Fibroblast of upper back skin (primary cell): Measurements from ENCODE around the gene PLEK.
A peak's percentile ranks its signal among the peaks of the same experiment; 100 is the strongest.
"Not testable (repeated sequence)": the region's sequence is repeated elsewhere in the genome, so short reads cannot be mapped to it uniquely, and the experiment has no call there.

Experiments
- DNase-seq: peaks from one replicate; pipeline ENCODE4 v3.0.0-alpha.2; 2013

Gene PLEK, protein sequence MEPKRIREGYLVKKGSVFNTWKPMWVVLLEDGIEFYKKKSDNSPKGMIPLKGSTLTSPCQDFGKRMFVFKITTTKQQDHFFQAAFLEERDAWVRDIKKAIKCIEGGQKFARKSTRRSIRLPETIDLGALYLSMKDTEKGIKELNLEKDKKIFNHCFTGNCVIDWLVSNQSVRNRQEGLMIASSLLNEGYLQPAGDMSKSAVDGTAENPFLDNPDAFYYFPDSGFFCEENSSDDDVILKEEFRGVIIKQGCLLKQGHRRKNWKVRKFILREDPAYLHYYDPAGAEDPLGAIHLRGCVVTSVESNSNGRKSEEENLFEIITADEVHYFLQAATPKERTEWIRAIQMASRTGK

DNA sequence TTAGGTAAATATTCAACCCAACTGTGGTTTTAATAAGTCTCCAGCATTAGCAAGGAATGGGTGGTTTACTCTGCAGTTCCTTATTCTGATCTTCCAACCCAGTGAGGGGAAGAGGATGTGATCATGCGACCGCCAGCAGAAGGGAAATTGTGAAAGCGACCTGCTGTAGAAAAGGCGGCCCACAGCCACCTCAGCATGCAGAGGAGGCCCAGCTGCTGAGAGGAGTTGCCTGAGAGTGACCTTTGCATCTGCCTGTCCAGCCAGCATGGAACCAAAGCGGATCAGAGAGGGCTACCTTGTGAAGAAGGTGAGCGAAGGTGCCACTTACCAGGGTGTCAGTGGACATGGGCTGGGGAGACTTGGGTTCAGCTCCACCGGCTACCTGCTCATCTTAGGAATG, at the start of gene PLEK:
PLEK (plus strand) TSS at position 196 of the 400 bp plus-strand sequence; CDS start at position 266, 70 bp downstream.
- DNase-seq = no peak

DNA sequence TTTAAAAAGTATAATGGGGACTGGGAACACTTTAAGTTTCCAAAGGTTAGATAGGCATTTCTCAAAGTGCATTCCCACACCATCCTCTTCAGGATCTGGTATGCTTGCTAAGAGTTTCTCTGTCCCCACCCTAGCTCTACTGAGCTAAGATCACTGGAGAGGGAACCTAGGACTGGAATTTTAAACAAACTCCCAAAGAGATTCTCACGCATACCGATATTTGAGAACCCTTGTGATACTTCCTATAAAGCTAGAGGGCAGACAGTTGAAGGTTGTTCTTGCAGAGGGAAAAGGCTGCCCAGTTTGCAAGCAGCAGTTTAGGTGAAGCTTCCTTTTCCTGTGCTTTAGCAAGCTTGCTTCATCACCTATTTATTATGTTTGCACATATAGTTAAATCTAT, 49.0 kb upstream of the PLEK start:
- no peak for DNase-seq

DNA sequence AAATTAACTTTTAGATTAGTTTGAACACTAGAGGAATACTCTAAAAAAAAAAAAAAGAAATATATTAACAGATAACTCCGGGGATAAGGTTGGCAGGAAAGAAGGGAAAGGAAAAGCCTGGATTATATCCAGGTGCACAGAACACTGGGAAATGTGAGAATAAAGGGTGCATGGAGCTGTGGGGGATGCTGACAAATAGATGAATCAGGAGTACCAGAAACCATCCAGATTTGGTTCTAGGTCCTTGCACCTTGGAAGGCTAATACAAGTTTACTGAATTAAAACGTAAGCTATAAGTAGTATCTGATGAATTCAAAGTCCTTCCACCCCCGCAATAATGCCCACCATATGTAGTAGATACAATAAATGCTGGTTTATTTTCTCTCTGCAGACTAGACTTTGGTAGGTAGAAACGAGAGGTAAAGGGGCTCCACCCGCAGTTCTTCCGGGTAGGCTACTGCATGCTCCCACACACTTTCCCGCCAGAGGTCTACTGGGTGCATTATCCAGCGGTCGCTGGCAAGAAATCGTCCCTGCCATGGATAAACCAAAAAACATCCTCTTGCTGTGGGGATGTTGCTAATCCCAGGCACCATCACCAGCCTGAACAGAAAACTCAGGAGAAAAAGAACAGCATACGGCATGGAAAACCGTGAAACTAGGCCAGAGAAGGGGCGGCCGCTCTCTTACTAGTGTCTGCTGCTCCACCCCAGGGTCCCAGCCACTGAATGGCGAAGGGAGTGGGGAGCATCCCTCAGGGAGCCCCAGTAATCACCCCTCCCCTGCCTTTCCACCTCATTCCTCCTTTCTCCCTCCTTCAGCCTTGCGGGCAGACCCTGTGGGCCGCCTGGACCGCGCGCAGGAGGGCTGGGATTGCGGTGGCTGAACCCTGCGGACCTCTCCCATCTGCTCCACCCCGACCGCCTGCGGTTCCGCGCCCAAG, 46.8 kb upstream of the PLEK start:
- DNase-seq = no peak

DNA sequence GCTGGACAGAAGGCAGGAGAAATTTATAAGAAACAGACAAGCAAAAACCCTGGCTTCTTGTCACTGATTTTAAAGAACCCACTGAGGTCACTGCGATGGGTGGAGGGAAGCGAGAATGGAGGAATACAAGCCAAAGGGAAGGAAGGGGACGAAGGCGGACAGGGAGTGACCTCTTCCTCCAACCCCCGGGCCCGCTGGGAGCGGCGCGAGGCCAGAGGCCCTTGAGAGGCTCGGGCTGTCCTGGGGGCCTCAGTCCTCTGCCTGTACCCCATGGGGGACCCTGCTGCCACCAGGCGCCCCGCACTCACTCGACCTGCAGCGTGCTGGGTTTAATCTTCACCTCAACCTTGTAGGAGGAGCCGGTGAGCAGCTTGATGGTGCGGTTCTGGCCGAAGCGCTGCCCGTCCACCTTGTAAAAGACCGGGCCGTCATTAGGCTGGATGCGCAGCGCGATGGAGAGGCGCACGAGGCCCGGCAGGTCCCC, 46.1 kb upstream of the PLEK start:
- DNase-seq = no peak

DNA sequence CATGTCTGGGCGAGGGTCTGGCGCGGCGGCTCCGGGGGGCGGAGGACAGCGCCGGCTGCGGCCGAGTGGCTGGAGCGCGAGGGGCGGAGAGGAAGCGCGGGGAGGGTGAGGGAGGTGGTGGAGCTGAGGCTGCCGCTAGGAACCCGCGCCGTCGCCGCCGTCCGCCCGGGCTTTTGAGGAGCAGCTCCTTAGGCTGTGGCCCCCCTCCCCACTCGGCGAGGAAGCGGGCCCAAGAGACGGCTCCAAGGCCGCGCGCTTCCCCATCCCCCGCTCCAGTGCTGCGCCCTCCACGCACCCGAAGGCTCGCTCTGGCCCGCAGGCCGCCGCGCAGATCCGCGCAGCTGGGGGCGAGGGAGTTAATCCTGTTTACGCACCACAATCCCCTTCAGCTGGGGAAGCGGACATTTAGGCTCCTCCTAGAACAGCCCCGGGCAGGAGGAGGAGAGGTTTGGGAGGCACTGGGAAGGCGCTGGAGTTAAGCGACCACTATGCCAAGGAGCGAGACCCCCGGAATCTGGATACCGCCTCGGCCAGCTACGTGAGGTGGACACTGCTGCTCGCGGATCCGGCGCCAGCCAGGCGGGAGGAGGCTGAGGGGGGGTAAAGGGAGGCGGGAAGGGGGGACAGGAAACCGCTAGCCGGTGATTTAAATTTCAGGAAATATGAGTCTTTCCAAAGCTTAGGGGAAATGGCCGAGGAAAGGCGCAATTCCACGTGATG, 45.5 kb upstream of the PLEK start, which contains the start of gene CNRIP1:
CNRIP1 (minus strand) TSS at position 552 of the 720 bp plus-strand sequence; CDS start at position 3, 549 bp downstream.
- DNase-seq = peak; percentile 79

DNA sequence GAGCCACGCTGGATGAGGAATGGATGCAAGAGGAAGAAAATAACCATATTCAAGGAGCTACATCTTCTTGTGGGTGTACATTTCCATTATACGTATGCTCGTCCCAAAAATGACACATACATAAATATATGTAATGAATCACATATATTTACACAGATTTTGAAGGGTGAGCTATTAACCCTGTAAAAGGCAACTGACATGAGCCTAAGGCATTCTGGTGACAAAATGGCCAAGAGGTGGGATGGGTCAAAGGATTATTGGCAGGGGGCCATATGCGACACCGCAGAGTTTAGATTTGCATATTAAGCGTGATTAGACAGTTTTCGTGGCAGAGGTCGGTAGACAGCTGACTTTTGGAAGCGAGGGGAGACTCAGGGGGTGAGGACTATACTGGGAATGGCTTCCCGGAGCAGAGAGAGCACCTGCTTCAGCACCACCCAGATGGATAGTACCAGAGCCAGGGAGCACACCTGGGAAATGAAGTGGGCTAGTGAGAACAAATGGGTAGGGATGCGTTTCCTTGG, 44.9 kb upstream of the PLEK start:
- no peak for DNase-seq

DNA sequence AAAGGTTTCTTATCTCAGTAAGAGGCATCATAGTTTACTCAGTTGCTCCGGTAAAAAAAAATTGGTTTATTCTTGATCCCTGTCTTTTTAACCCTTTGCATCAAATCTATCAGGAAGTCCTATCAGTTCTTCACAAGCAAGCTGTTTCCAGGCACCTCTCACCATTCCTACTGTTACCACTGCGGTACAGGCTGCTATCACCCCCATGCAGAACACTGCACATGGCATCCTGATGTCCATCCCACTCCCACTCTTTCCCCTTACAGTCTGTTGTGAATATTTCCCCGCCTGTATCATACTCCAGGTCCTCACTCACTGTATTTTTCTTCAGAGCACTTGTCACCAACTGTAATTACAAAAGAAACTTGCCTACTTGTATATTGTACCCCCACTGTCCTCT, 40.0 kb upstream of the PLEK start:
- no peak for DNase-seq

DNA sequence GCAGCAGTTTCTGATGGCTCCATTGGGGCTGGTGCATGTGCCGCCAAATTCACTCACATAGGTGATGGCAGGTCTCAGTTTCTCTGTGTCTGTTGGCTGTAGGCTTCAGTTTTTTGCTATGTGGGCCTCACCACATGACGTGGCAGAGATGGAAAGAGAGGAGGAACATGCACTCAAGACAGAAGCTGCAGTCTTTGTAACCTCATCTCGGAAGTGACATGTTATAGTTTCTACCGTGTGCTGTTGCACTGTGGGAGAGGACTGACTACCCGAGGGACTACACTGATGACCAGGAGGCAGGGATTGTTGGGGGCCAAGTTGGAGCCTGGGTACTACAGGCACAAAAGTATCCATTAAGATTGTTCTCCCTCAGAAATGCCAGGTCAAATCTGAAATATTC, 36.2 kb upstream of the PLEK start:
- DNase-seq = no peak

DNA sequence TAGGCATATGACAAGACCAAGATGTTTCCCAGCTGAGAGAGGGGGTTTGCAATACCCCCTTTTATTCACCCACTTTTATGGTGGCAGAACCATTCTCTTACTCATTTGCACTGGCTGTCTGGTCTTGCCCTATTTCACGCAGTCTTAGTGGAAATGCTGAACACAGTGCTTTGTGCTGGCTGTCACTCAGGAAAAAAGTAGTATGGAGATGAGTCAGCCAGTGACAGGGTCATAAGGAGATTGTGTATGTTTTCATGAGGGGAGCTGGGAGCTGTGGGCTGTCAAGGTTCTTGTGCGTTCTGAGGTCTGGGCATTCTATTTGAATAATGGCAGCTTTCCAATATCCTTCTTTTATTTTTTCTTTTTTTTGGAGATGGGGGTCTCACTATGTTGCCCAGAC, 34.4 kb upstream of the PLEK start:
- peak; percentile 24 for DNase-seq

DNA sequence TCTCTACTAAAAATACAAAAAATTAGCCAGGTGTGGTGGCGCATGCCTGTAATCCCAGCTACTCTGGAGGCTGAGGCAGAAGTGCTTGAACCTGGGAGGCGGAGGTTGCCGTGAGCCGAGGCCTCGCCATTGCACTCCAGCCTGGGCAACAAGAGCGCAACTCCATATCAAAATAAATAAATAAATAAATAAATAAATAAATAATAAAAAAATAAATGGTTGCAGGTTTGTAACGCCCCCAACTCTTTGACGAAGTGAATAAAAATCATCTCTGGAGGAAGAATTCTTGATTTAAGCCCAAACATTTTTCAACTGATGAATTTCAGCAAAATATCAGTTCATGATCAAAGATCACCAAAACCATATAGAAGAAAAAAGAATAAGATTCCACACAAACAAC, 32.1 kb upstream of the PLEK start:
- DNase-seq = no peak

DNA sequence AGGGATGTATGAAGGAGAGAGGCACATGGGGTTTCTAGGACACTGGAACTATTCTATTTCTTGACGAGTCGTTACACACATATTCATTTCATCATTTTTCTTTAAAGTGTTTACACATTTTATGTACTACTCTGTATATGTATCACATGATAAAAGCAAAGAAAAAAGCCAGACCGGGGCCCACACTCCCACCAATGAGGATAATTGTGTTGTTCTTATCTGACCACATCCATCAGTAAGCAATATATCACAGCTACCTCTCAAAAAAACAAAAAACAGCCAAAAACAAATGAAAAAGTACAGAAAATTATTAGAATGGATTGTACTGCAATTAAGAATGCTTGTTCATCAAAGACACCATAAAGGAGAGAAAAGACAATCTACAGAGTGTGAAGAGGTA, 31.2 kb upstream of the PLEK start:
- DNase-seq = no peak

DNA sequence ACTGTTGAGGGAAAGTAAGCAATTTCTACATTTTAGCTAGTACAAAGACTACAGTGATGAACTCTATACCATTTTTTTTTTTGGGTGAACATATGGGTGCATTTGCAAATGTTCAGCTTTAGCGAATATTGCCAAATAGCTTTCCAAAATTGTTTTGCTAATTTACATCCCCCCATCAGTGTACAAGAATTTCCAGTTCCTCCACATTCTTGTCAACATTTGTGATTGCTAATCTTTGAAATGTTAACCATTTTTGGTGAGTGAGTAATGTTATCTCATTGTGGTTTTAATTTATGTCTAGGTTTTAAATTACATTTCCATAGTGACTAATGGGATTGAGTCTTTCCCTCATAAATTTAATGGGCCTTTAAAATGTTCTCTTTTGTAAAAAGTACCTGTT, 28.9 kb upstream of the PLEK start:
- peak; percentile 78 for DNase-seq

DNA sequence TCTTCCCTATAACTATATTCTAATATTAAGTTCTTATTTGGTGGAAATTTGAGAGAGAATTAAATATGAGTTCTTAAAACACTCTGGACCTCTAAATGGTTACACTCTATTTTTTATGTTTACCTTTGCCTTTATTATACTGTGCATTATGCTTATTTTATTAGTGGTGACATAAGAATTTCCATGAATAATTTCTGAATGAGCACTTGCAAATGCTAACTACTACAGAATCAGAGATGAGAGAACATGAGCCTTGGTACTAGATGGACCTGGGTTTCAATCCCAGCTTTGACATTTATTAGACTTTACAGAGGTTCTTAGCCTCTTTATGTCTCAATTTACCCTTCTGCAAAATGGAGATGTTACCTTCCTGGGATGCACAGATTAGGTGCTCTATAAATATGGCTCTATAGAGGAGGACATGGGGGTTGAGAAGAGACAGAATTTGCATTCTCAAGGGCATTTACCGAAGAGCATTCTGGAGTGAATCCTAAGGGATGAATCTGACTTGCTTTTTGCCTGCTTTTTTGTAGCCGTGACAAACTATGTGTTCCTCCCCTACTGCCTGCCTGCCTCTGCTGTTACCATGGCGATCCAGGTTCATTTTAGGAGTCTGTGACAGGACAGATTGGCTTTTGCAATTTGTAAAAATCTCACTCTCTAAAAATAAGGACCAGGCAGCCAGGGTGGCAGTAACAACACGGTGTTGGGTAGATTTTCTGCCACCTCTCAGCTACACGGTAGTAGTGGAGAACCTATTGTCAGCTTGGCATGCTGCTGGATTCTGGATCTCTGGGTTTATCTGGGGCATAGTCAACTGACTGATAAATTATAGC, 24.6 kb upstream of the PLEK start:
- DNase-seq = no peak

DNA sequence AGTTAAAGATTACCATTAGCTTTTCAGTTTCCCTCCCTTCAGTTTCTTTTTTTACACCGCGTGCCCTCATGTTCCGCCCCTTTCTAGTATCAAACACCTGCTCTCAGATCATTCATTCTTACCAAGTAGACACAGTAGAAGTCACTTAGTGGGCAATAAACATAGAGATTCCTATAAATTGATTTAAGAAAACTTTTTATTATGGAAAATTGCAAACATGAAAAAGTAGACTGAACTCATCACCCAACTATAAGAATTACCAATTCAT, 24.1 kb upstream of the PLEK start:
- DNase-seq = no peak

DNA sequence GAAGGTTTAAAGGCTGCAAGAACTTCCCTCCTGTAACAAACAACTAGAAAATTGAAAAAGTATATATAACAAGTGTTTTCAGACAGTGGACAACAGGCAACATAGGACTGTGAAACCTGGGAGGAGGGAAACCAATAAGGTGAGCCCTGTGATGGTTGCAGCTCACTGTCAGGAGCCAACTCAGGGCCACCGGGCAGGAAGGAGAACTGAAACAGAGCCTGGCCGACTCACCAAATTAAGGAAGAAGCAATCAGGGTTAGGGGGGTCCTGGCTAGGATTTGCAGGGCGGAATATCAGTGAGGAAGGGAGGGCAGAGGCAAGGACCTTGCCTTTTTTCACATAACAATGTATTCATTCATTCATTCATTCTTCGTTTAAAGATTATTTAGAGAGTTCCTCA, 23.5 kb upstream of the PLEK start:
- no peak for DNase-seq

DNA sequence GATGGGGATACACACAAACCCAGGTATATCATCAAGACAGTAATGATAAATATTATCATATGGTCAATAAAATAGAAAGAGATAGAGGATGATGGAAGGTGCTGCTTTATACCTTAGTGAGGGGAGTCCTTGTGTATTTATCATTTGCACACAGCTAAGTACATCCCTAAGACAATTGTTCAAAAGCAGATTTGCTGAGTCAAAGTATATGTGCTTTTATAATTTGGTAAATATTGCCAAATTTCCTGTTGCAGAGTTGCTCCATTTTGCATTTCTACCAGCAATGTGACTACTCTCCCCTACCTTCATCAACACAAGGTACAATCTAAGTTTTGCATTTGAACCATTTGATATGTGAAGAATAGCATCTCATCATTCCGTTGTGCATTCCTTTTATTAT, 22.6 kb upstream of the PLEK start:
- DNase-seq = no peak

DNA sequence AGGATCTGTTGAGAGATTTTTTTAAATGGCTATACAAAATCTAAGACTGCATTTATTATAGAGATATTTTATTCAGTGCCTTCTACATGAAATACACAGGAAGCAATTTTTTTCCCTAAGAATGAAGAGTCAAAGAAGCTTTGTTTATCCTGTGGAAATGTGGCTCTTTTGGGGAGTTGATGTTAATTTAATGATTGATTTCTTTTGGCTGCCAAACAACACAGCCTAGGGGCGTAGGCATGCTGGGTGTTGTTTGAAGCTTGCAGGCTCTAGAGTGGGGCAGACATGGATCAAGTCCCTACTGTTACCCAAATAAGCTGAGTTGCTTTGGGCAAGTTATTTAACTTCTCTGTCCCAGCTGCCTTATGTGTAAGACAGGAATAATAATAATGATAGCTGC, 21.1 kb upstream of the PLEK start:
- no peak for DNase-seq

DNA sequence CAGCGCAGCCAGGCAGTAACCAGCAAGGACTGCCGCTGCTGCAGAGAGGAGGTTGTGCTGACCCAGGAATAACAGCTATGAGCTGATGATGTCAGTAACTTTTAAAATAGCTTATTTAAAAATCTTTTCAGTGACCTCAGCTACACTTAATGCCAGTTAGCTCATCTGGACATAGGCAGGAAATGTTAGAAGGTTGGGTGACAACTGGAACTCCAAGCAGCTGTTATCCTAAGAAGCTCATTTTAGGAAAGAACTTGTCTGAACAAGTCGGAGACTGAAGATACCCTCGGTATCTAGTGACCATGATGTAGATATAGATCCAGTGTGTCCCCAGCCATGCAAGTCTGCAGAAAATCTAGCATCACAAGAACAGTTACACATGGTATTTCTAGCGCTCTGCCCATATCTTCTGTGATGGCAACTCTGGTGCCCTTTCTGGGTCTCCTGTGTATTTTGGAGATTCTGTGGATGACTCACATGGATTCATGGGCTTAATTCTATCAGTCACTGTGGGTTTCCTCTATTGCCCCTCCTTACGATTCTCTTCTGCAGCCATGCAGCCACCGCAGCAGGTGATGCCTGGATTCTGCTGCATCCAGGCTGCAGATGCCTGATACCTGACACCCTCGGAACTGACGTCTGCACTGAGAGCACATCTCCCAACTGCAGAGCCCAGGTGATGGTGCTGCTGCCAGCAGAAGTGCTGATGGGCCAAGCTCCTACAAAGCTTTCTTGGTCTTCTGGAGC, 19.8 kb upstream of the PLEK start:
- no peak for DNase-seq

DNA sequence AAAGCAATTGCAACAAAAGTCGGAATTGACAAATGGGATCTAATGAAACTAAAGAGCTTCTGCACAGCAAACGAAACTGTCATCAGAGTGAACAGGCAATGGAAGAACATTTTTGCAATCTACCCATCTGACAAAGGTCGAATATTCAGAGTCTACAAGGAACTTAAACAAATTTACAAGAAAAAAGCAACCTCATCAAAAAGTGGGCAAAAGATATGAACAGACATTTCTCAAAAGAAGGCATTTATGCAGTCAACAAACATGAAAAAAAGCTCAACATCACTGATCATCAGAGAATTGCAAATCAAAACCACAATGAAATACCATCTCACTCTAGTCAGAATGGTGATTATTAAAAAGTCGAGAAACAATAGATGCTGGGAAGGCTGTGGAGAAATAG, 16.0 kb upstream of the PLEK start:
- not testable (repeated sequence) for DNase-seq

DNA sequence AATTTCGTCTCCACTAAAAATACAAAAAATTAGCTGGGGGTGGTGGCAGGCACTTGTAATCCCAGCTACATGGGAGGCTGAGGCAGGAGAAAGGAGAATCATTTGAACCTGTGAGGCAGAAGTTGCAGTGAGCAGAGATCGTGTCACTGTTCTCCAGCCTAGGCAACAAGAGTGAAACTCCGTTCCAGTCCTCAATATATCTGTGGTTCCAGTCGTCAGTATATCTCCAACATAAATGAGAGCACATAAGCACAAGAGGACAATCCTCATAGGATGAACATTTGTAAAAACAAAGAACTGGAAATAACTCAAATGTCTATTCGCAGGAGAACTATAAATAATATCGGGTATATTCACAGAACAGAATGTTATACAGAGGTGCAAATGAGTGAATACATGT, 13.1 kb upstream of the PLEK start:
- no peak for DNase-seq

DNA sequence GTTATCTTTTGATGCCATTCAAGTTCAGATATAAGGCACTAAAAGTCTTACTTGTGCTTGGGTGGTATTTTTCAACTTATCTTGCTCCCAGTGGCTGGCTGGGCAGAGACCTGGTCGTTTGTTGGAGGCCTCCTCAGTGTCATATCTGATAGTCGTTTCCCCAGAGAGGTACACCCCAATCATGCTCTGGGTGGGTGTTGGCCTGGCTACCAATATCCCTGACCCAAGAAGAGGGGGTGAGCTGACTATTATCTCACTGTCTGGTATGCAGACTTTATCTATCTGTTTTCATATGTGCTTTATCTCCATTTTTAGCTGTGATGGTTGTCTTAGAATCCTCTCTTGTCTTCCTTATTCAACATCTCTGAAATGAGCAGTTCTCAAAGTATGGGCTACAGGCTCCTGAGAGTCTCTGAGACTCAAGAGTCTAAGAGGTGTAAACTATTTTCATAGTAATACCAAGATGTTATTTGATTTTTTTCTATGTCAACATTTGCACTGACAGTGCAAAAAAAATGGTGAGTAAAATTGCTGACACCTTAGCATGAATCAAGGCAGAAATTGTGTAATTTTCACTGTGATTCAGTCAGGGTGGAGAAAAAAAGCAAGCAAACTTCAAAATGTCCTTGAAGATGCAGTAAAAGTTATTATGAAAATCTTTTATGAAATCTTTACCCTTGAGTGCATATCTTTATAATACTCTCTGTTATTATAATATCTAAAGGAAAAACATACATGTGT, 12.3 kb upstream of the PLEK start:
- DNase-seq = no peak
